ENCODE data around the gene SLC7A6.

The SLC7A6 gene

DNA sequence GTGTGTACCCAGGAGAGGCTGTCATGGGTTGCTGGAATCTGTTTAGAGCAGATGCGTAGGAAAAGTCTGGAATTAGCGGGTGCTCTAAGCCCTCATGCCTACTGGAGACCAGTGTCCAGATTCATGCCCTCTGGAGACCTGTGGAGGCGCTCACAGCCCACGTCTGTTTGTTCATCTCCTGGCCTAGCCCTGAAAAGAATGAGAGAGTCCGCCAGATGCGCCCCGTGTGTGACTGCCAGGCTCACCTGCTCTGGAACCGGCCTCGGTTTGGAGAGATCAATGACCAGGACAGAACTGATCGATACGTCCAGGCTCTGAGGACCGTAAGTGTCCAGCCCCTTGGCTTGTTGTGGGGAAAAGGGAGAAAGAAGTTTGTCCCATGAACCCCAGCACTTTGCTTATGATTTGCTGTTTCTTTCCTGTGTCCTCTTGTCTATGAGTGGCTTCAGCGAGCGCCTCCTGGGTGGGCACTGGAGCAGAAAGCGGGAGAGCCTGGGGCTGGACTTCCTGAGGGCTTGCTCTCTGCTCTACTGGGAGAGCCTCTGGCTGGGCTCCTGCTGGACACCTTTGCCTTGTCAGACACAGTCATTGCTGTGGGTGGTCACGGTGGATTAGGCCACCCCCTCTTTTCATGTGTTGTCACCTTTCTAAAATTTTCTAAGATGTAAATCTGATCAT lies 81.8 kb downstream of the SLC7A6 start:
- DNase-seq (ENCODE audit: low read depth, low spot score), result no peak

DNA sequence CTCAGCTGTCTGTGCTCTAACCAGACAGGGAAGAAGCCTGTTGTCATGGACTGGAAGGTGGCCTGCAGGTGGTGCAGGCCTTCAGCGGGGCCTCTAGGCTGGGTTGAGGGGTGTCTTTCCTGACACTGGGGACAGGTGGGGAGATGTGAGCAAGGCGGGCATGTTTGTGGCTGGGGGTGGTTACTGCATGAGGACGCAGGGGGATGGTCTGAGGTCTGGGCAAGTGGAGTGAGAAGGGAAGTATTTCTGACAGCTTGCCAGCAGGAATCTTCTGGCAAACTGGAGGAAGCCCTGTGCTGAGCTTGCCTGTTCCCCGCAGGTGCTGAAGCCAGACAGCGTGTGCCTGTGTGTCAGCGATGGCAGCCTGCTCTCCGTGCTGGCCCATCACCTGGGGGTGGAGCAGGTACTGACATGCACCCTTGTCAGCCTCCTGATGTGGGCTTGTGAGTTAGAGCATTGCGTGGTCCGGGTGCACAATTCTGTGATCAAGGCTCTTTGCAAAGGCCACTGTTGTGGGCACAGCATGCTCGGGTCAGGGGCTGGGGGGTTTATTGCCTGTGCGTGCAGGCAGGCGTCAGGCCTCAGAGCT lies 82.7 kb downstream of the SLC7A6 start:
- DNase-seq (ENCODE audit: low read depth, low spot score), result no peak

DNA sequence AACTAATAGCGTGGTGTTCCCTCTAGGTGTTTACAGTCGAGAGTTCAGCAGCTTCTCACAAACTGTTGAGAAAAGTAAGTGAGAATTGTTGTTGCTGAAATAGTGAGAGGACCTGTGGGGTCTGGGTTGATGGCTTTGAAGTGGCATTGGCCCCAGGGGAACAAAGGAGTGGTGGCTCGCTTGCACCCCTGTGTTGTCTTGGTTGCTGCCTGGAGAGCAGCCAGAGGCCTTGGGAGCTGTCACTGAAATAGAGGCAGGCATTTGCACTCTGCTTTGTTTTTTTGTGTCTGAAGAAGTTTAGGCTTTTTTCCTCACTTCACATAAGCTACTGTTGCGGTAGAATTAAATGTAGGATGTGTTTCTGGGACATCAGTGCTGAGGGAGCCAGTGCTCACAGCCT lies 83.3 kb downstream of the SLC7A6 start:
- DNase-seq (ENCODE audit: low read depth, low spot score), result no peak

DNA sequence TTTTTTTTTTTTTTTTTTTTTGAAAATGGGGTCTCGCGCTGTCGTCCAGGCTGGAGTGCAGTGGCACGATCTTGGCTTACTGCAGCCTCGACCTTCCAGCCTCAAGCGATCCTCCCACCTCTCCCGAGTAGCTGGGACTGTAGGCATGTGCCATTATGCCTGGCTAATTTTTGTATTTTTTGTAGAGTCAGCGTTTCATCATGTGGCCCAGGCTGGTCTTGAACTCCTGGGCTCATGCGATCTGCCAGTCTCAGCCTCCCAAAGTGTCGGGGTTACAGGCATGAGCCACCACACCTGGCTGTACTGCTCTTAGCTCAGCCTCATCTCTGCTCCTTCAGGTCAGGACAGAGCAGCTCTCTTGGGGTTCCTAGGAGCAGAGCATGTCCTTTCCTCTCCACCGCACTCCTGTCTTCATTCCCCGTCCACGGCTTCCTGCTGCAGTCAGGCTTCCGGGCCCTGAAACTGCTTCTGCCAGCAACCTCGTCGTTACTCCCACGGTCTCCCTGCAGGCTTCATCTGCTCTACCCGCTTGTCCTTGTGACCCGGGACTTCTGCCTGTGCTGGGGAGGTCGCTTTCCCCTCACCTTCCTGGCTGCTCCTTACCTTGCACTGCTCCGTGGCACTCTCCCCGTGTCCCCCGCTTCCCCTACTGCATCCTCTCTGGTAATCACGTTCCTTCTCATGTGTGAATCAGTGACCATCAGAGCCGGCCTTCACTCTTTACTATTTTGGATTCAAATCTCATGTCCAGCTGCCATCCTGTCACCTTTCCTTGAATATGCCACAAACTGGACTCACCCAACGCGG lies 84.5 kb downstream of the SLC7A6 start:
- no peak for DNase-seq (ENCODE audit: low read depth, low spot score)

DNA sequence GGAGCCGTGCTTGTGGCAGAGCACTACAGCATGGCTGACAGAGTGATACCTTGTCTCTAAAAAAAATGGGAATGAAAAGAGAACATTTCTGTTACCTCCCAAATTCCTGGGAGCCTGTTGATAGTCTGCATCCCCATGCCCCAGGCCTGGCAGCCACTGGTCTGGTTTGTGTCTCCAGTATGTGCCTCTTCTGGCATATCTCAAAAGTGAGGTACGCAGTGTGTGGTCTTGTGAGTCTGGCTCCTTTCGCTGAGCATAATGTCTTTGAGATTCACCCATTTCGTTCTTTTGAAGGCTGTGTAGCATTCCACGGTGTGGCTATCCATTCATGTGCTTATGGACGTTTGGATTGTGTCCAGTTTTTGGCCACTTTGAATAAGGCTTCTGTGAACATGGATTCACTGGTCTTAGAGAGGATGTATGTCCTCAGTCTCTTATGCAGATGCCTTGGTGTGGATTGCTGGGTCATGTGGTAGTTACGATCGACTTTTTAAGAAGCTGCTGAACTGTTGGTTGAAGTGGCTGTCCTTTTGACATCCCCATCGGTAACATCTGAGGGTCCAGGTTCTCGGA lies 85.6 kb downstream of the SLC7A6 start:
- DNase-seq (ENCODE audit: low read depth, low spot score), result no peak

DNA sequence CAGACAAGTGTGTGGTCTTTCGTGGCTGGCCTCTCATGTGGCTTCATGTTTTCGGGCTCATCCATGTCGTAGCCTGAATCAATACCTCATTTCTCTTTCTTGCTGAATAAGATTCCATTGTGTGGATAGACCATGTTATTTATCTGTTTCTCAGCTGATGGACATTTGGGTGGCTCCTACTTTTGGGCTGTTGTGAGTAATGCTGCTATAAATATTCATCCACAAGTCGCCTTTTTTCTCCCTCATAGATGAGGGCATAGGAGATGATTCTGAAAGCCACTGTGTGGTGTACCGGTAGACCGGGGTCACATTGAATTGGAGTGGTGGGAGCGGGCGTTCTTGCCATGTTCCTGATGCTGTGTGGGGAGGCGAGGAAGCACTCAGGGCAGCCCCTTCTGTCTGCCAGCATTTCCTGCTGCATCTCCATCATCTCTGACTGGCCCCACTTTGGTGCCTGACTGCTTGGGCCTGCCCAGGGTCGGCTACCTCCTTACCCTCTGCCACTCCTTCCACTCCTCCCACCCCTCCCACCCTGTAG lies 86.6 kb downstream of the SLC7A6 start:
- DNase-seq (ENCODE audit: low read depth, low spot score), result no peak
